Measurements from ENCODE around the gene VPS51. TPM values are rescaled to one million over a fixed set of nuclear protein-coding genes. Genes with fewer than 3 reads are reported as not detected.
A peak's percentile ranks its signal among the peaks of the same experiment; 100 is the strongest.

Gene VPS51
- total and polyA plus RNA-seq, 9 of the 15 experiments (the other 6 are each of a cell fraction or from before 2014, with no cell fraction given): 1.8 to 143 (median 46.8) TPM

GRCh38 chr11:65121447-65121864 is 25.4 kb downstream of the VPS51 start (continued):
- no peak for TF ChIP-seq NR4A1 (CRISPR knock-in tag; IDR thresholded peaks at IDR 0.05)
- no peak for TF ChIP-seq NR4A1 (tag; IDR thresholded peaks at IDR 0.05)
- no peak for TF ChIP-seq YY1 (IDR thresholded peaks at IDR 0.05; ENCODE audit: borderline replicate concordance in 1 of 3, control insufficient read depth in 1 of 3, extremely low read depth in 1 of 3, insufficient read depth in 3 of 3, insufficient read length in 1 of 3, insufficient replicate concordance in 2 of 3, low read depth in 1 of 3, low read length in 2 of 3)
- no peak for TF ChIP-seq CREB5 (CRISPR knock-in tag; IDR thresholded peaks at IDR 0.05)
- TF ChIP-seq PTRF (tag; IDR thresholded peaks at IDR 0.05): no peak
- TF ChIP-seq CHD2 (IDR thresholded peaks at IDR 0.05; ENCODE audit: low read depth, low read length): no peak
- TF ChIP-seq POLR3G (IDR thresholded peaks at IDR 0.05; ENCODE audit: extremely low read depth, insufficient read length, insufficient replicate concordance): no peak
- TF ChIP-seq TFAP4 (CRISPR knock-in tag; IDR thresholded peaks at IDR 0.05; ENCODE audit: borderline replicate concordance): no peak
- no peak for TF ChIP-seq HNRNPK (IDR thresholded peaks at IDR 0.05; ENCODE audit: low read depth, low read length, poor library complexity, severe bottlenecking)
- no peak for TF ChIP-seq ZBTB33 (CRISPR knock-in tag; IDR thresholded peaks at IDR 0.05)
- peak; percentile 80; the same call in 1 of the 2 replicates for TF ChIP-seq FOXP1 (CRISPR knock-in tag; IDR thresholded peaks at IDR 0.05)
- TF ChIP-seq USF1 (CRISPR knock-in tag; IDR thresholded peaks at IDR 0.05): peak; percentile 37; the same call in 1 of the 2 replicates
- no peak for TF ChIP-seq HDAC3 (IDR thresholded peaks at IDR 0.05; ENCODE audit: borderline replicate concordance, partially characterized antibody)
- no peak for TF ChIP-seq EWSR1 (IDR thresholded peaks at IDR 0.05; ENCODE audit: borderline replicate concordance, low read depth, partially characterized antibody)
- no peak for TF ChIP-seq CC2D1A (IDR thresholded peaks at IDR 0.05)
- no peak for TF ChIP-seq PREB (CRISPR knock-in tag; IDR thresholded peaks at IDR 0.05)
- no peak for TF ChIP-seq ILK (tag; IDR thresholded peaks at IDR 0.05; ENCODE audit: borderline replicate concordance, low read depth)
- 0 out of 2 replicates have a peak, but pooled peaks have one; percentile 51 for TF ChIP-seq SRSF3 (IDR thresholded peaks at IDR 0.05; ENCODE audit: insufficient read depth, low read length)
- TF ChIP-seq ARID1B (IDR thresholded peaks at IDR 0.05): no peak

Measured in K562 (cell line).